ENCODE measurements around the gene HINT3. TPM values are rescaled to one million over a fixed set of nuclear protein-coding genes. Genes with fewer than 3 reads are reported as not detected.
A peak's percentile ranks its signal among the peaks of the same experiment; 100 is the strongest.
"Not testable (repeated sequence)": the region's sequence is repeated elsewhere in the genome, so short reads cannot be mapped to it uniquely, and the experiment has no call there.

The HINT3 gene
- total and polyA plus RNA-seq, 8 donors, result 2.6 to 15.7 (median 11.0) TPM

DNA sequence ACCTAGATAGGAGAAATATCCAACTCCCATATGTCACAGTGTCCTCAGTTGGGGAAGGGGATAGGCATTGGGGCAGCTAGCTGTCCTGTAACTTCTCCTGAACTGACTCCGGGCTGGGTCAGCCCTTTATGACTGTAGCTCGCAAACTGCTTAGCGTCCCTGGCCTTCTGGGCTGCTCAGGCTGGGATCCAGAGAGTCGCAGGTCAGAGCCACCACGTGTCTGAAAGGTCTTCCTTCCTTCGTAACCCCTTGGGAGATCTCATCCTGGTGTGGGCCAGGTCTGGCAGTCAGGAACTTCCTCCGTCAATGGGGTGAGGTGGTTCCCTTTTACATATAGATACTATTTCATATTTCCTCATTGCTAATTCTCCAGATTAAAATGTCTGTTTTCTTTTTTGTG, 28.8 kb upstream of the HINT3 start:
- Histone ChIP-seq H3K9me3 (no peaks in the 10 kb centered on the region), H3K36me3 (peaks cover 0 to 22% (median 4%) of the 10 kb centered on the region in 3 donors), H3K27me3 (no peaks in the 10 kb centered on the region), H3K4me3 (no peak overlapping the region), H3K4me1 (peaks cover 0 to 4% (median 0%) of the 10 kb centered on the region in 3 donors), H3K27ac (no peak overlapping the region)
- TF ChIP-seq, protein P1, sequence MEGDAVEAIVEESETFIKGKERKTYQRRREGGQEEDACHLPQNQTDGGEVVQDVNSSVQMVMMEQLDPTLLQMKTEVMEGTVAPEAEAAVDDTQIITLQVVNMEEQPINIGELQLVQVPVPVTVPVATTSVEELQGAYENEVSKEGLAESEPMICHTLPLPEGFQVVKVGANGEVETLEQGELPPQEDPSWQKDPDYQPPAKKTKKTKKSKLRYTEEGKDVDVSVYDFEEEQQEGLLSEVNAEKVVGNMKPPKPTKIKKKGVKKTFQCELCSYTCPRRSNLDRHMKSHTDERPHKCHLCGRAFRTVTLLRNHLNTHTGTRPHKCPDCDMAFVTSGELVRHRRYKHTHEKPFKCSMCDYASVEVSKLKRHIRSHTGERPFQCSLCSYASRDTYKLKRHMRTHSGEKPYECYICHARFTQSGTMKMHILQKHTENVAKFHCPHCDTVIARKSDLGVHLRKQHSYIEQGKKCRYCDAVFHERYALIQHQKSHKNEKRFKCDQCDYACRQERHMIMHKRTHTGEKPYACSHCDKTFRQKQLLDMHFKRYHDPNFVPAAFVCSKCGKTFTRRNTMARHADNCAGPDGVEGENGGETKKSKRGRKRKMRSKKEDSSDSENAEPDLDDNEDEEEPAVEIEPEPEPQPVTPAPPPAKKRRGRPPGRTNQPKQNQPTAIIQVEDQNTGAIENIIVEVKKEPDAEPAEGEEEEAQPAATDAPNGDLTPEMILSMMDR (IDR thresholded peaks at IDR 0.05), result no peak
- WGBS, 2 donors, result 80 to 81% methylated on average over 7 of the region's 7 CpGs
- no peak for ATAC-seq
- intact Hi-C loops (cut with DNase I), result no loop called here
- FAIRE-seq, result no peak
- DNase-seq, result no peak

GRCh38 chr6:125930765-125931418, 25.7 kb upstream of the HINT3 start:
- H3K36me3 ChIP-seq, result peaks cover 0 to 12% (median 4%) of the 10 kb centered on the region in 3 donors
- FAIRE-seq, result no peak

DNA sequence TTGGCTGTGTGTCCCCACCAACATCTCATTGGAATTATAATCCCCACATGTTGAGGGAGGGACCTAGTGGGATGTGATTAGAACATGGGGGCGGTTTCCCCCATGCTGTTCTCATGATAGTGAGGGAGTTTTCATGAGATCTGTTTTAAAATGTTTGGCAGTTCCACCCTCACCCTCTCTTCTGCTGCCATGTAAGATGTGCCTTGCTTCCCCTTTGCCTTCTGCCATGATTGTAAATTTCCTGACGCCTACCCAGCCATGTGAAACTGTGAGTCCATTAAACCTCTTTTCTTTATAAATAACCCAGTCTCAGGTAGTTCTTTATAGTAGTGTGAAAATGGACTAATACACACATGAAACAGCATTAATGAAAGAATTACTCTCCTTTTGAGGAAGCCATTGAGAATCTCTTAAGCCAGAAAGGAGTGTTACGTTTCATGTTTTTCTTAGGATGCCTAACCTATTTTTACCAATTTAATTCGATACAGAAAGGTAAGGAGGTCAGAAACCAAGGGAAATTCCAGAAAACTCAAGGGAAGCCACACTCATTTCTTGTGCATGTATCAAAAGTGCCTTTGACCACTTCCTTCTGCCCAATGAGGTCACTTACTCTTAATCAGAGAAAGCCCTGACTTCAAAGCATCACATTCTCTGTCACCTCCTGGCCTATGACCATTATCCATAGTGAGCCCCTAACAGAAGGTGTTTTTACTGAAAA, 24.7 kb upstream of the HINT3 start:
- peaks cover 0 to 12% (median 4%) of the 10 kb centered on the region in 3 donors for H3K36me3 ChIP-seq
- TF ChIP-seq, protein P1 (IDR thresholded peaks at IDR 0.05), result no peak
- H3K4me3 ChIP-seq, result no peak overlapping the region
- H3K27ac ChIP-seq, result no peak overlapping the region
- no peak for DNase-seq
- 92 to 93% methylated on average over 4 of the region's 4 CpGs for WGBS, 2 donors
- H3K9me3 ChIP-seq, result no peaks in the 10 kb centered on the region
- FAIRE-seq, result no peak
- H3K27me3 ChIP-seq, result no peaks in the 10 kb centered on the region
- no peaks in the 10 kb centered on the region for H3K4me1 ChIP-seq
- ATAC-seq, result no peak
- intact Hi-C loops (cut with DNase I), result no loop called here

More at GRCh38 chr6:125930765-125931418, 25.7 kb upstream of the HINT3 start:
- 85 to 96% methylated on average over 3 of the region's 3 CpGs for WGBS, 2 donors
- DNase-seq (no peak), ATAC-seq (peak in 2 of 4 donors; percentile 25 to 31)
- no peaks in the 10 kb centered on the region for H3K9me3 ChIP-seq
- no peak overlapping the region for H3K4me3 ChIP-seq
- intact Hi-C loops (cut with DNase I), result no loop called here
- H3K27ac ChIP-seq, result no peak overlapping the region
- H3K27me3 ChIP-seq, result no peaks in the 10 kb centered on the region
- H3K4me1 ChIP-seq, result no peaks in the 10 kb centered on the region
- TF ChIP-seq, protein P1 (IDR thresholded peaks at IDR 0.05), result no peak

DNA sequence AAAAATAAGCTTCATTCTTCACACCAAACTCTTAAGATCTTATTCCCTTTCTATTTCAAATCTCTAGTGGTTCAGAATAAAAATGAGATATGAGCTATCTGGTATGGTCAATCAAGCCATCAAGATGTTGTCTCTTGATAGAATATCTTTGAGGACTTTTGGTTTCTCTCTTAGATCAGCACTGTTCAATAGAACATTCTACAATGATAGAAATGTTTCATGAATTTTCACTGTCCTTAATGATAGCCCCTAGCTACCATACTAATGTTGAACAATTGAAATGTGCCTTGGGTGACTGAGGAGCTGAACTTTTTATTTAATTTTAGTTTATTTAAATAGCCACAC, 24.1 kb upstream of the HINT3 start:
- ATAC-seq, result no peak
- FAIRE-seq, result no peak
- intact Hi-C loops (cut with DNase I), result no loop called here

GRCh38 chr6:125935520-125935919, 21.1 kb upstream of the HINT3 start:
- FAIRE-seq; intact Hi-C loops (cut with DNase I): not testable (repeated sequence)

More for the DNA sequence above, 24.1 kb upstream of the HINT3 start:
- Histone ChIP-seq H3K27ac (no peak overlapping the region), H3K4me3 (no peak overlapping the region), H3K36me3 (peaks cover 0 to 12% (median 4%) of the 10 kb centered on the region in 3 donors), H3K27me3 (no peaks in the 10 kb centered on the region), H3K4me1 (no peaks in the 10 kb centered on the region), H3K9me3 (no peaks in the 10 kb centered on the region)
- TF ChIP-seq, protein P1 (IDR thresholded peaks at IDR 0.05), result no peak
- no peak for DNase-seq

More at GRCh38 chr6:125935520-125935919, 21.1 kb upstream of the HINT3 start:
- not testable (repeated sequence) for DNase-seq, H3K27me3 ChIP-seq, H3K4me3 ChIP-seq, H3K4me1 ChIP-seq, H3K9me3 ChIP-seq, H3K27ac ChIP-seq, H3K36me3 ChIP-seq, ATAC-seq
- 77 to 79% methylated on average over 5 of the region's 5 CpGs for WGBS, 2 donors
